ENCODE measurements around the gene LRTM2. TPM values are rescaled to one million over a fixed set of nuclear protein-coding genes. Genes with fewer than 3 reads are reported as not detected.

The LRTM2 gene
- polyA plus RNA-seq, 1 donor (not counting 4 experiments of a cell fraction or from before 2014, with no cell fraction given): not detected

GRCh38 chr12:1875608-1876007 is 55.2 kb downstream of the LRTM2 start:
- no peak for FAIRE-seq
- Histone ChIP-seq H4K20me1 (ENCODE audit: control insufficient read depth, extremely low read depth, insufficient read depth, low read length) (no peaks in the 10 kb centered on the region), H3K27ac (ENCODE audit: control insufficient read depth, insufficient read depth, low read length) (no peak overlapping the region), H3K9ac (ENCODE audit: control insufficient read depth, extremely low read depth, insufficient read depth, low read length) (no peak overlapping the region), H3K4me2 (ENCODE audit: control insufficient read depth, extremely low read depth, insufficient read depth, low read depth, low read length) (no peak overlapping the region), H3K4me1 (ENCODE audit: control insufficient read depth, extremely low read depth, insufficient read depth, low read length) (no peaks in the 10 kb centered on the region), H3K9me3 (ENCODE audit: control insufficient read depth, low read depth, low read length) (peaks cover 5% of the 10 kb centered on the region), H3K36me3 (ENCODE audit: control insufficient read depth in 2 of 2, extremely low read depth in 1 of 2, insufficient read depth in 2 of 2, low read length in 2 of 2) (no peaks in the 10 kb centered on the region), H3K9me1 (ENCODE audit: control insufficient read depth, extremely low read depth, insufficient read depth, low read length) (no peaks in the 10 kb centered on the region), H3K4me3 (ENCODE audit: control insufficient read depth in 2 of 3, extremely low read depth in 1 of 3, insufficient read depth in 2 of 3, low read depth in 1 of 3, low read length in 3 of 3) (no peak overlapping the region), H2AFZ (ENCODE audit: control insufficient read depth, low read length) (no peak overlapping the region), H3K79me2 (ENCODE audit: control insufficient read depth, insufficient read depth, low read length) (no peaks in the 10 kb centered on the region), H3K27me3 (ENCODE audit: control insufficient read depth, extremely low read depth, insufficient read depth, low read length) (no peaks in the 10 kb centered on the region)
- TF ChIP-seq EZH2 (IDR thresholded peaks at IDR 0.05; ENCODE audit: low read length): no peak
- no peak for TF ChIP-seq CTCF (optimal IDR thresholded peaks at IDR 0.05 in 1 of 3, IDR thresholded peaks at IDR 0.05 in 1 of 3, conservative IDR thresholded peaks at IDR 0.05 in 1 of 3; ENCODE audit: extremely low read depth in 1 of 3, insufficient read depth in 2 of 3, low read length in 3 of 3)
- dilution Hi-C loops (cut with MboI; ENCODE audit: extremely low pct_ligation_motif_present, low sequenced_read_pairs): no loop called here
- no peak for DNase-seq (ENCODE audit: low read depth, low spot score)

- no peaks in the 10 kb centered on the region for H3K27me3 ChIP-seq (ENCODE audit: control insufficient read depth, extremely low read depth, insufficient read depth, low read length)
- H2AFZ ChIP-seq (ENCODE audit: control insufficient read depth, low read length): no peak overlapping the region
- DNase-seq (ENCODE audit: low read depth, low spot score) (no peak), FAIRE-seq (no peak)
- H3K4me1 ChIP-seq (ENCODE audit: control insufficient read depth, extremely low read depth, insufficient read depth, low read length): no peaks in the 10 kb centered on the region
- H3K27ac ChIP-seq (ENCODE audit: control insufficient read depth, insufficient read depth, low read length): no peak overlapping the region
- H3K4me3 ChIP-seq (ENCODE audit: control insufficient read depth in 2 of 3, extremely low read depth in 1 of 3, insufficient read depth in 2 of 3, low read depth in 1 of 3, low read length in 3 of 3): no peak overlapping the region
- H3K9me1 ChIP-seq (ENCODE audit: control insufficient read depth, extremely low read depth, insufficient read depth, low read length): no peaks in the 10 kb centered on the region
- H3K79me2 ChIP-seq (ENCODE audit: control insufficient read depth, insufficient read depth, low read length): no peaks in the 10 kb centered on the region
- dilution Hi-C loops (cut with MboI; ENCODE audit: extremely low pct_ligation_motif_present, low sequenced_read_pairs): no loop called here
- TF ChIP-seq EZH2 (IDR thresholded peaks at IDR 0.05; ENCODE audit: low read length) (no peak), CTCF (optimal IDR thresholded peaks at IDR 0.05 in 1 of 3, IDR thresholded peaks at IDR 0.05 in 1 of 3, conservative IDR thresholded peaks at IDR 0.05 in 1 of 3; ENCODE audit: extremely low read depth in 1 of 3, insufficient read depth in 2 of 3, low read length in 3 of 3) (no peak)
- no peak overlapping the region for H3K4me2 ChIP-seq (ENCODE audit: control insufficient read depth, extremely low read depth, insufficient read depth, low read depth, low read length)
- no peaks in the 10 kb centered on the region for H3K36me3 ChIP-seq (ENCODE audit: control insufficient read depth in 2 of 2, extremely low read depth in 1 of 2, insufficient read depth in 2 of 2, low read length in 2 of 2)
- no peaks in the 10 kb centered on the region for H4K20me1 ChIP-seq (ENCODE audit: control insufficient read depth, extremely low read depth, insufficient read depth, low read length)
- H3K9me3 ChIP-seq (ENCODE audit: control insufficient read depth, low read depth, low read length): peaks cover 5% of the 10 kb centered on the region
- H3K9ac ChIP-seq (ENCODE audit: control insufficient read depth, extremely low read depth, insufficient read depth, low read length): no peak overlapping the region
Observed at GRCh38 chr12:1876086-1876485, 55.7 kb downstream of the LRTM2 start.
